ENCODE results near the gene CRTAC1.

CRTAC1 gene

DNA sequence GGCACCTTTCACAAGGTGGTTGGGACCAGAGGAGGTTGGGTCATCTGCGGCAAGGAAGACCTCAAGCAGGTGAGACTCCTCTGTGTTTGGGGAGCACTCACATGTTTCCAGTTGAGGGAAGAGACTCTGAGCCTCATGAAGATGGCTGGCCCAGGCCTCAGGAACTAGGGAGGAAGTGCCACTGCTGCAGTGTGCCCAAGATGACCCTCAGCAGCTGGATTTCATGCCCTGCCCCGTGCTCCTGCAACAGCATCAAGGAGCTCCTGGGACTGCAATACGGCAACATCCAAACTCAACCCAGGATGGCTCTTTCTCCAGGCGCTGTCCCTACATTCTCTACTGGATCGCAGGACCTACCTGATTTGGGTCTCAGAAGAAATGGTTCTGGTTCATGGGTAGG is 106.9 kb downstream of the CRTAC1 start:
- no peak for DNase-seq (ENCODE audit: low read depth in 3 of 3)

- no peak for DNase-seq (ENCODE audit: low read depth in 3 of 3)
Observed at GRCh38 chr10:97923057-97923456, 107.4 kb downstream of the CRTAC1 start.

DNA sequence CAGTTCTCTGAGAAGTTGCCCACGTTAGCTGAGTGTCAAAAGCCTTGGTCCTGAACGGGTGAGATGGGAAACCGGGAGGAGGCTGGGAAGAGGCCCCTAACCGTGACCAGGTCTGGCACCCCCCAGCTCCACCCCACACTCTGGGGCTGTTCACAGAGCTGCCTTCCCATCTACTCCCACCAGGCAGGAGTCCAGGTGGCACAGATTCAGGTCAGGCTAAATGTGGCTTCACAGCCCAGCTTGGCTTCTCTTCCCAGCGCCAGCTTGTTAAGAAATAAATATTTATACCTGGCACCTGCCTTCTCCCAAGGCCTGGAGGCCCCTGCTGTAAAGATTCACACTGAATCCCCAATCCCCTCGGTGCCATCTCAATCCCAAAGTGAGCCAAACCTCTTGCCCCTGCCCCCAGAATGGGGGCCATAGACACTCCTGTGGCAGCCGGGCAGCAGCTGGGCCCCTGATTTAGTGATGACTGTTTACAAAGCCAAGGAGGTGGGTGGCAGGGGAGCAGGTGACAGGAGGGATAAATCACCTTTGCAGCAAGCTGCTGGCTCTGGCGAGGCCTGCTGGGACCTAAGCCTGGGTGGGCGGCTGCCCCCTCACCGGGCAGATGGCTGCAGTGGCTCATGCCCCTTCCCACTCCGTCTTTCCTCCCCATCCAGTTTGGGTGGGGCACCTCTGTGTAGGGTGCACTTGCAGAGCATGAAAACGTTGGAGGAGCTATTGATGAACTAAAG is 108.2 kb downstream of the CRTAC1 start:
- no peak for DNase-seq (ENCODE audit: low read depth in 3 of 3)

GRCh38 chr10:97921581-97922021 is 108.8 kb downstream of the CRTAC1 start:
- no peak for DNase-seq (ENCODE audit: low read depth in 3 of 3)

- no peak for DNase-seq (ENCODE audit: low read depth in 3 of 3)
Observed at GRCh38 chr10:97920865-97921264, 109.6 kb downstream of the CRTAC1 start.

- DNase-seq (ENCODE audit: low read depth in 3 of 3), result no peak
Observed at GRCh38 chr10:97919012-97919411, 111.4 kb downstream of the CRTAC1 start.

GRCh38 chr10:97916586-97916985 is 113.8 kb downstream of the CRTAC1 start:
- no peak for DNase-seq (ENCODE audit: low read depth in 3 of 3)

DNA sequence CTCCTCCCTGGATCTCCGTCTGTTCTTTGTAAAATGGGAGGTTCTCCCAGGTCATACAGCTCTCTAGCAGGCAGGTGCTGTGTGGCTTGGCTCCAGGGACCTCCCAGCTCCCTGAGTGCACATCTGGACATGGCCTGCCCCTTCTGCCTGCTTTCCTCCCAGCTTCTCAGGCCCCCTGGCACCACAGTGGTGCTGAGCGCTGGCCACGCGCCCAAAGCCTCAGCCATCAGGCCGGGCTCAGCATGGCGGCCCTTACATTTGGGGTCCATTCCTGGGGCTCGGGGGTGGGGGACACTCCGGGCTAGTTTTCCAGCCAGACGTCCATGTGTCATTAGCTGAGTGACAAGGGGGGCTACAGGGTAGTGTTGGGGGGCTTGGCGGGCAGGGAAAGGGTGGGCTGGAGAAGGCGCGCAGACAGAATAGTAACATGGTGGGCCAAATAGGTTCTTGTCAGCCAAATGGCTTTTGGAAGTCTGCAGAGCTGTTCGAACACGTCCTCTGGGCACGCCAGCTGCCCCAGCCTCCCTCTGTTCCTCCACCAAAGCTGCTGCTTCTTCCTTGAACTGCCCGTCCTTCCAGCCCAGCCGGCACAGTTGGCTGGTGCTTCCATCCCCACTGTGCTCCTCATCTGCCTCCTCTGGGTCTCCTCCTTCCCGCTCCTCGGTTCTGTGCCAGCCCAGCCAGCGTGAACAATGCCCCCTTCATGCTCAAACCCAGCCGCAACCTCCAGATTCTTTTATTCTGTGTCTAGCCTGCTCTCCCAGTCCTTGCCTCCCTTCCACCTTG is 114.9 kb downstream of the CRTAC1 start:
- no peak for DNase-seq (ENCODE audit: low read depth in 3 of 3)

GRCh38 chr10:97914837-97915211 is 115.6 kb downstream of the CRTAC1 start:
- peak; percentile 50 to 63 (median 51) for DNase-seq (ENCODE audit: low read depth in 3 of 3)

DNA sequence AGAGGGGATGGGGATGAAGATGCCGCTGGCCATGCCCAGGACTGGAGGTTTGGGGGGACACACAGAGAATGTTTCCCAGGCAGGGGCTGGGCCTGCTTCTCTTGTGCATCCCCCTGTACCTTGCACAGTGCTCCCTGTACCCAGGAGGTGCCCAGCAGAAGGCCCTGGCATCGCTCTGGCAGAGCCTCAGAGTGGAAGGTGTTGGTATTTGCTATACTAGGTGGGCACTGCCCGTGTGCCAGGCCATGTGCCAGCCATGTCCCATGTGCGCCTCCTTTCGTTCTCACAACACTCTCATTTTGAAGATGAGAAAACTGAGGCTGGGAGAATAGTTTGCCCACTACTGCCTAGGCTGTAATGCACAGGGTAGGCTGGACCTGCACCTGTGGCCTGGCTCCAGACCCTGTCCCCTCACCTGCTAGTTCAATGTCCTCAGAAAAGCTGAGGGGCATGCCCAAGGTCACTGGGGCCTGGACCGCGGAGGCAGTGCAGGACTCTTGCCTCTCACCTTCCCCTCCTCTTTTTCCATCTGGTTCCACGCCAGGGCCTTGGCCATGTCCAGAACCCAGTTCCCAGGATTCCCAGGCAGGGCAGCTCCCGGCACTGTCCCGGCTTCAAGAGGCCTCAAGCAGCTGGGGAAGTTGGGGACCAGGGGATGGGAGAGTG is 116.1 kb downstream of the CRTAC1 start:
- DNase-seq (ENCODE audit: low read depth in 3 of 3), result no peak

DNA sequence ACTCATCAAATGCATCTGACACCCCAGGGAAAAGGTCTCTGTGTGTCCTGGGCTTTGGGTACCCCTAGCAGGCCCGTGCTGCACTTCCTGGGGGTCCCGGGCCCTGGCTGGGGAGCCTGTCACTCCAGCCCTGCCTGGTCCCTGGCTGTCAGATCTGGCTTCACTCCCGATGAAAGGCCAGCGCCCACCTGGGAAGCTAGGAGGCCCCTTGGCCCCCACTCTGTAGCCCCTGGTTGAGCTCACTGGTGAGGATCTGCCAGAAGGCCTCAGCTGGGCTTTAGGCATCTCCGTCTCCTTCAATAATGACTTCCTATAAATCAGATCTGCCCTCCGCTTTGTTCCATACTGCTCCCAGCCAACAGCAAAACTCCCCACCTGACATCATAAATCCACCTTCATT is 116.8 kb downstream of the CRTAC1 start:
- DNase-seq (ENCODE audit: low read depth in 3 of 3), result no peak

DNA sequence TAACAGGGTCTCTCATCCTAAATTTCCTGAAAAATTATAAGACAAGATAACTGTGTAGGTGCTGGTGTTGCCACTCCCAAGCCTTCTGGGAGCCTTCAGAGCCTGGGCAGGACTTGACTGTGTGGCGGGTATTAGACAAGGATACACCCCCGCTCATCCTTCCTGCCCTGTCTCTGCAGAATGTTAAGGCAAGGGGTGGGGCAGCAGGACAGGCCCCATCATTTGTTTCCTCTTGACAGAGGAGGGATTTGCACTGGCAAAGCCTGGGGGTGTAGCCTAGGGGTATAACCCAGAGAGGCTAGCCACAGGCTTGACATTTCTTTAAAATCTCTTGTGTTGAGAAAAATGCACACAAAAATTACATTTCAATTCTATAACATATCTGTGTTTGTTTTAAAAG is 117.2 kb downstream of the CRTAC1 start:
- no peak for DNase-seq (ENCODE audit: low read depth in 3 of 3)

GRCh38 chr10:97911217-97911616 is 119.2 kb downstream of the CRTAC1 start:
- DNase-seq (ENCODE audit: low read depth in 3 of 3), result no peak

- DNase-seq (ENCODE audit: low read depth in 3 of 3), result no peak
Observed at GRCh38 chr10:97910661-97911060, 119.8 kb downstream of the CRTAC1 start.

DNA sequence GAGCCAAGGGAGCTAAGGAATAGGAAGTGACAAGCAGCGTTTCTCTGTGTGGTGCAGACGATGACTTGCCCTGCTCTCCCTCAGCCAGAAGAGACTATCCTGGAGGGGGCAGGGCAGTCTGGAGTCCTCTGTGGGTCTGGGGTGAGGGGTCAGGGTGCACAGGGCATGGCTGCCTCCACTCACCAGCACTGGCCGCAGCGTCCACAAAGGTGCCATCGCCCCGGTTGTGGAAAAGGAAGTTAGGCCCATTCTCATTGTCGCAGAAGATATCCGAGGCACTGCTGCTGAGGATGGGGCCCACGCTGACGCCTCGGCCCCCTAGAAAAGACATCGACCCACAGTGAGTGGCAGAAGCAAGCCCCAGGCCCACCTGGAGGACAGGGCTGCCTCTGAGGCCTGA is 122.6 kb downstream of the CRTAC1 start:
- DNase-seq (ENCODE audit: low read depth in 3 of 3), result no peak

DNA sequence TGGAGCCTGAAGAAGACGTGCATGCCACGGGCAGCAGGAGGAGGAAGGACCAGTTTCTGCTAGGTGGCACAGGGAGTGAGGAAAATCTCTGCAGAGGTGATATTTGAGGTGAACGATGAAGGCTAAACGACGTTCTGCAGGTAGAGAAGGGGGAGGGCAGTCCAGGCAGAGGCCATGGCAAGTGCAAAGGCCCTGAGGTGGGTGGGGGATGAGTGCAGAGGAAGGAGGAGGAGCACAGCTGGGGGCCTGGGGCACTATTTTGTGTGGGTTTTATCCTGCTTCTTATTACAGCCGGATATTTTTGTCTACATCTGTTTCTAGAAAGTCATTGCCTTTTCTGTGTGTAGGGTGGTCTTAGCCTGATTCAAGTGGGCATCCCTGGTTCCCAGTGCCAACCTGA is 123.2 kb downstream of the CRTAC1 start:
- no peak for DNase-seq (ENCODE audit: low read depth in 3 of 3)

DNA sequence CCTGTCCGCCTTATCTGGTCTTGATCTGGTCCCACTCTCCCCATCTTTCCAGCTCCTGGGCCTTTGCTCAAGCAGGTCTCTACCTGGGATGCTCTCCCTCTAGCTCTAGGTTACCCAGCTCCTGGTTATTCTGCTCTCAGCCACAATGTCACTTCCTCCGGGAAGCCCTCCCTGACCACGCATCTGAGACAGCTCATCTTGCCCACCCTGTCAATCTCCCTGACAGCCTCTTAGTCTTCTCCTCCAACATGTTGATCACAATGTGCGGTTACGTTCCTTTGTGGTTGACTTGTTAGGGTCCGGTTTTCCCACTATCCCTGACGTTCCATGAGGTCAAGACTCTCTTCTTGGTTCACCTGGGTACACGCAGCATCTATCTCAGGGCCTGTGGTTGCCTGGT is 125.1 kb downstream of the CRTAC1 start:
- no peak for DNase-seq (ENCODE audit: low read depth in 3 of 3)

GRCh38 chr10:97904576-97904975 is 125.8 kb downstream of the CRTAC1 start:
- no peak for DNase-seq (ENCODE audit: low read depth in 3 of 3)

- DNase-seq (ENCODE audit: low read depth in 3 of 3), result no peak
Observed at GRCh38 chr10:97904018-97904381, 126.4 kb downstream of the CRTAC1 start.

GRCh38 chr10:97903128-97904017 is 127.0 kb downstream of the CRTAC1 start:
- DNase-seq (ENCODE audit: low read depth in 3 of 3), result no peak

DNA sequence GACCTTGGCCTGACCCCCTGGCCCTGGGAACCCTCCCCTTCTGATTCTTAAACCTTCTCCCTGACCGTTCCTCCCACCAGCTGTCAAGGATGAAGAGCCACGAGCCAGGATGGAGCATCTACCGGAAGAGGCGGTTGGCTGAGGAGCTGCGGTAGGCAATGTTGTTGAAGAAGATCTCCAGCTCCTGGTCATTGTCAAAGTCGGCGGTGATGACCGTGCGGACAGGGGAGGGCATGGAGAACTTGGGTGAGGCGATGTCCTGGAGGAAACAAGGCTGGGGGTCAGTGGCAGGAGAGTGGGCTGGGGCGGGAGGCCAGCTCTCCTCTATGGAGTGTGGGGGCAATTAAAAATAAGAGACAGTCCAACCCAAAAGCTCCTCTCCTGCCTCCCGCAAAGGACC is 129.0 kb downstream of the CRTAC1 start:
- no peak for DNase-seq (ENCODE audit: low read depth in 3 of 3)

- no peak for DNase-seq (ENCODE audit: low read depth in 3 of 3)
Observed at GRCh38 chr10:97898429-97898828, 132.0 kb downstream of the CRTAC1 start.

All from stimulated activated CD4-positive, alpha-beta T cell treated with anti-CD3 and anti-CD28 coated beads, TNF-alpha, amount 100 ng/mL, for 4 hours (primary cell).